ENCODE data around the gene KCND3.

DNA sequence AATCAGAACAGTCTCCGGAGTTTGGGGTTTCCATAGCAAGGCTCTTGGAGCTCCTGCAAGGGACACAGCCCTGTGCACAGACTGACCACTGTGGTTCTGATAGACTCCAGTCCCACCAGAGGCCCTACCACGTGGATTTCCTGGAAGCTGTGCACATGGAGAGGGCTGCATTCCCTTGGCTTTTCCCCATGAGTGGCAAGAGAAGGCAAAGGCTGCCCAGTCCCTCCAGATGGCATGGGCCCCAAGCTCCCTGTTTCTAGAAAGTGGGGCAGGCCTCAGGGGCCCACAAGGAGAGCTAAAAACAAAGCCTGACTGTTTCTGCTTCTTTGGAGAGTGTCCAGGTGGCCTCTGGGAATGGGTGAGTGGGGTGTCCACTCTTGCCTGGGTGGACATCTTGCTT is 146.3 kb downstream of the KCND3 start:
- TF ChIP-seq EZH2 (IDR thresholded peaks at IDR 0.05; ENCODE audit: borderline replicate concordance, low read length) (no peak), CTCF (IDR thresholded peaks at IDR 0.05; ENCODE audit: low read length) (no peak)
